SH-SY5Y (cell line): Measurements from ENCODE around the gene BRMS1L.

ENCODE experiments used
- GATA2 ChIP-seq: IDR thresholded peaks from 2 replicates; pipeline ENCODE4 v1.6.1; 2011; ENCODE audit warnings: mild to moderate bottlenecking, low read depth, low read length
- GATA3 ChIP-seq: IDR thresholded peaks from 2 replicates; pipeline ENCODE4 v1.6.1; 2011; ENCODE audit warnings: low read depth, mild to moderate bottlenecking, low read length, moderate library complexity

Gene BRMS1L

DNA sequence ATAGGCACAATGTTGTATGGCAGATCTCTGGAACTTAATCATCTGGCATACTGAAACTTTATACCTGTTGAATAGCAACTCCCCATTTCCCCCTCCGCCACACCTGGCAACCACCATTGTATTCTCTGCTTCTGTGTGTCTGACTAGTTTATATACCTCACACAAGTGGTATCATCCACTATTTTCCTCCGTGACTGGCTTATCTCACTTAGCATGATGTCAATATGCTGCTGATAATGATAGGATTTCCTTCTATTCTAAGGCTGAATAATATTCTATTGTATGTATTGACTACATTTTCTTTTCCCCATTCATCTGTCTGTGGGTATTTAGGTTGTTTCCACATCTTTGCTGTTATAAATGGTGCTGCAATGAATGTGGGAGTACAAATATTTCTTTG lies 21.5 kb downstream of the BRMS1L start:
- TF ChIP-seq GATA2 (no peak), GATA3 (no peak)

DNA sequence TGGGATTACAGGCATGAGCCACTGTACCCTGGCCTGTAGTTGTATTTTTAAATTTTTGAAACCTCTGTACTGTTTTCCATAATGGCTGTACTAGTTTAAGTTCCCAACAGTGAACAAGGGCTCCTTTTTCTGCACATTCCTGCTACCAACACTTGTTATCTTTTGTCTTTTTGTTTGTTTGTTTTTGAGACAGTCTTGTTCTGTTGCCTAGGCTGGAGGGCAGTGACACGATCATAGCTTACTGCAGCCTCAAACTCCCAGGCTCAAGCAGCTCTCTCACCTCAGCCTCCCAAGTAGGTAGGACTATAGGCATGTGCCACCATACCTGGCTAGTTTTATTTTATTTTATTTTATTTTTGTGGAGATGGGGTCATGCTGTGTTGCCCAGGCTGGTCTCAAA lies 23.0 kb downstream of the BRMS1L start:
- TF ChIP-seq GATA3 (no peak), GATA2 (no peak)

DNA sequence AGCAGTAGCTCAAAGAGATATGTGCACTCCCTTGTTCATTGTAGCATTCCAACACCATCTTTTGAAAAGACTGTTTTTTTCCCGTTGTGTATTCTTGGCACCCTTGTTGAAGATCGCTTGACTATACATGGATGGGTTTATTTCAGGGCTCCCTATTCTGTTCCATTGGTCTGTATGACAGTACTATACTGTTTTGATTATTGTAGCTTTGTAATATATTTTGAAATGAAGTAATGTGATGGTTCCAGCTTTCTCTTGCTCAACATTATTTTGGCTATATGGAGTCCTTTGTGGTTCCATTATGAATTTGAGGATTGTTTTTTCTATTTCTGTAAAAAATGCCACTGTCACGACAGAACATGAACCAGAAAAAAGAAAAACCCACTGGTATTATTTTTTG lies 25.7 kb downstream of the BRMS1L start:
- TF ChIP-seq GATA3 (no peak), GATA2 (no peak)

DNA sequence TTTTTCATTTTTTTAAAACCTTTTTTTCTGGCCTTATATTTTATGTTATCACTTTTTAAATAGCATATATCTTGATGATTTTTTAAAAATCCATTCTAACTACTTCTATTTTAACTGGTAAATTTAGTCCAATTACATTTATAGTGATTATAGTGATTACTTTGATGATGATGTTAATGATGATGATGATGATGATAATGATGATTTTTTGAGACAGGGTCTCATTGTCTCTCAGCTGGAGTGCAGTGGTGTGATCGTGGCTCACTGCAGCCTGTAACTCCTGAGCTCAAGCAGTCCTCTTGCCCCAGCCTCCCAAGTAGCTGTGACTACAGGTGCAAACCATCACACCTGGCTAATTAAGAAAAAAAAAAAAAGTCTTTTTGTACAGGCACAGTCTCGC lies 27.1 kb downstream of the BRMS1L start:
- TF ChIP-seq GATA3 (no peak), GATA2 (no peak)

DNA sequence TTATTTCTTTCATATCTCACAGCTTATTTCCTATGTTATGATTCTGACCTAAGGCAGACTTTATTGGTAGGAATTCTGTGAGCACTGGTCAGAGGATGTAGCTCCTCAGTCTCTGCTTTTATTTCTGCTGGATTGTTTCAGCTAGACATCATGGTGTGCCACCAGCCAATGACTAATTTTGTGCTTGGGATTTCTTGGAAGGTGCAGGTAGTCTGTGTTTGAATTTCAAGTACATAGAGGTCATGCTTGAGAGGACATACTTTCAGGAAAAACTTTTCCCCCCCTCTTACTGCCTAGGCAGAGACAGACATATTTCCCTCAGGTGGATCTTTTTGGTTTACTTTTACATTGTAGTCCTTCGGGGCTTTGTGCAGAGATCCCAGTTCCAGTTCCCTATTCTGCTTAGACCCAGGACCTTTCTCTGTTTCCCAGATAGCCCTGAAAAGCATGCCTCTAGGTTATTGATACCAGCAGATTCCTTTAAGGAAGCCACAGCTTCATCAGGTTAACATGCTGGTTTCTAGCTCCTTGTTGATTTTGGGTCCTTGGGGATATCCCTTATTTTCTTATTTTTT lies 28.6 kb downstream of the BRMS1L start:
- TF ChIP-seq GATA2 (no peak), GATA3 (no peak)

DNA sequence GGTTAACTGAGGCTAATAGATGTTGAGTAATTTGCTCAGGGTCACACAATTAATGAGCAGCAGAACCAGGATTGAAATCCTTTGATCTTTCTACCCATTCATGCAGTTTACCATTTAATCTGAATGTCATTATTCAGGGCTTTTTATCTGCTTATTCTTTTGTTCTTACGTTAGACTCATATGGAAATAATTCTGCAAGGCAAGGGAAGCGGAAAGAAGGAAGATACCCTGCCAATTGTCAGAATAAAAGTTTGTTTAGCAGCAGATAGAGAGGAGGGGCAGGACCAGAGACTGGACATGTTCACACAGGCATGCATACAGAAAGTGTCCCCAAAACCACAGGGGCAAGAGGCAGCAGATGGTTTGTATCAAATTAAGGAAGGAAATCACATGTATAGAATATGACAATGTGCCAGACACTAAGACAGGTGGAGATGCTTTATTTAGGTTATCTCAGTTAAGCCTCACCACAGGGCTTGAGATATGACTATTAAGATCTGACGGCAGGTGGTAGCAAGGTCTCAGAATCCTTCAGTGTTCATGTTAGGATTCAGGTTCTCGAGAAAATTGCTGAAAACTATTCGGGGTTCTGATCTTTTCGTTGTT lies 29.8 kb downstream of the BRMS1L start:
- TF ChIP-seq GATA3 (no peak), GATA2 (no peak)

DNA sequence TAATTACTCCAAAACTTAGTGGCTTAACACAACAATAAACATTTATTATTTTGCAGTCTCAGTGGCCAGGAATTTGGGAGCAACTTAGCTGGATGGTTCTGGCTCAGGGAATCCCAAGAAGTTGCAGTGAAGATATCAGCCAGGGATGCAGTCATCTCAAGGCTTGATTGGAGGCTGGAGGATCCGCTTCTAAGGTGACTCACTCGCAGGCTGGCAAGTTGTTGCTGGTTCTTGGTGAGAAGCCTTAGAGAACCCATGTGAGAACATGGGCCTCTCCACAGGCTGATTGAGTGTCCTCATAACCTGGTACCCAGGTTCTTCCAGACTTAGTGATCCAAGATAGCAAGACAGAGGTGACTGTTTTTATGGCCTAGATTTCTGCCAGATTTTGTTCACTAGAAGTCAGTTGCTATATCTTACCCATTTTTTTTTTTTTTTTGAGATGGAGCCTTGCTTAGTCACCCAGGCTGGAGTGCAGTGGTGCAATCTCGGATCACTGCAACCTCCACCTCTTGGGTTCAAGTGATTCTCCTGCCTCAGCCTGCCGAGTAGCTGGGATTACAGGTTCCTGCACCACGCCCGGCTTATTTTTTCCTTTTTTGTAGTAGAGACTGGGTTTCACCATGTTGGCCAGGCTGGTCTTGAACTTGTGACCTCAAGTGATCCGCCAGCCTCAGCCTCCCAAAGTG lies 32.5 kb downstream of the BRMS1L start:
- TF ChIP-seq GATA2 (no peak), GATA3 (no peak)

DNA sequence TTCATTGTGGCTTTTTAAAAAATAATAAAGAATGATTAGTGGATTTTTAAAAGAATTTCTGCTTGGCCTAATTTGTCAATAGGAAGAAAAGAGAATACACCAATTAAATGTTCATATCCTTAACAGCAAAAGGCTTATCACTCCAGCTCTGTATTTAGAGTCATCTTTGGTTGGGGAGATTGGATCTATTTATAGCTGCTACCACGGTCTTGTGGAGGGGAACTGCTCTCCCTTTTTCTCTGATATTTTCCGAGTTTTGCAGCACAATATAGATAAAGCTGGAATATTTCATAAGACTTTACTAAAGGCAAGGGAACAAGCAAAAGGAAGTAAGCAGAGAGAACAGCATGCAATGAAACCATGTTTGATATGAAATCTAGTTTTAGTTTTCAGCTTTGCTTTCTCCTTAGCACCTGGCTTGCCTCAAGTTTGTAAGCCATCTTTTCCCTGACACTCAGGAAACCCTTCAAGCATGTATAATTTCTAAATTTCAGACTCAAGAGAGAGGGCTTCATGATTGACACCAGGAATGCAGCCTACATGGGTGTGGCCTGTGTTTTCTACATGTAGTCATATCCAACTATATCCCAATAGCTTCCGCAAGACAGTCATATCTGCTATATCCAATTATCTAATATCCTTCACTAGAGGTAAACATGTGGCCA lies 35.2 kb downstream of the BRMS1L start:
- TF ChIP-seq GATA3 = no peak
- TF ChIP-seq GATA2 = no peak

DNA sequence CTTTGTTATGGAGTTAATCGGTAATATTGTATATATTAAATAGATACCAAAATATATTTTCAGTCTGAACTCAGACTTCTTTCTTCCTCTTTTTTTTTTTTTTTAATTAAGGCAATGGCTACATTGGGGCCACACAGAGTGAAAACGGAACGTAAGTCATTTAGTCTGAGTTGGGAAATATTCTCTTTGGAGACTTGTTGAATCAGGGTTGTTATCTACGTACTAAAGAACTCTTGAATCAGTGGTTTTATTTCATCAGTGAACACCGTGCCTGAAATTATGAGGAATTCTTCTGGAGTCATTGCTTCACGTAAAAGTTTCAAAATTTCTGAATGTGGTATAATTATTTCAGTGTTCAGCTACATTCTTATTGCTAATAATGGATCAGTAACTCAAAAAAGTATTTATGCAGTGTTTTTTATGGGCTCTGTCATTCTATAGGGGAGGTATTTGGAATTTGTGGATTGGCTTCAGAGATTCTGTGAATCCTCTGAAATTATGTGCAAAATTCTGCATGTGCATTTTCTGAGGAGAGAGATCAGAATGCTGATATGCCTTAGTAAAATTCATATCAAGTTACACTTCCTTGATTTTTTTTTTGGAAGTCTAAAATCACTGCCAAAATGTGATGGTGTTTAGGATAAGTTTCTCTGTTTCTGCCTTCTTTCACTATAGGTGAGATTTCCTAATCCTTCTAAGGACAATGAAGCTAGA lies 39.6 kb downstream of the BRMS1L start:
- TF ChIP-seq GATA2 = no peak
- no peak for TF ChIP-seq GATA3

DNA sequence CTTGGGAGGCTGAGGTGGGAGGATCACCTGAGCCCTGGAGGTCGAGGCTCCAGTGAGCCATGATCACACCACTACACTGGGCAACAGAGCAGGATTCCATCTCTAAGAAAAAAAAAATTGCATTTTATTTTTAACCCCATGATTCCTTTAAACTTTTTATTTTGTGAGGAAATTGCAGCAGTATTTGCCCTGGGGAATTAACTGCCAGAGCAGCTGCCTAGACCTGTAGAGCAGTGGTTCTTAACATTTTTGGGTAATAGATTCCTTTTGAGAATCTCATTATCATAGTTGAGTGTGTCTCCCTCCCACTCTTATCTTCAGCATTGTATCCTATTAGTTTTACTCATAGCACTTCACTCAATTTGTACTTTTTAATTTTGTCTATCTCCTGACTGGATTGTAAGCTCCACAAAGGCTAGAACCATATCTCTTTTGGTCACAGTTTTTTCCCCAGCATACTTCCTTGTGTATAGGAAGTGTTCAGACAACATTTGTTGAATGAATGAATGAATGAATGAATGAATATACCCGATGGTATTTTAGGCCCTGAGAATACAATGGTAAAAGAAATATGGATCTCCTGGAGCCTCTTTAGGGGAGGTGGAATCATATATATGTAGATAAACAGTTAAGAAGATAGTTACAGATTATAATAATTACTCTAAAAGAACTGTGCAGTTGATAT lies 40.6 kb downstream of the BRMS1L start:
- TF ChIP-seq GATA3 (no peak), GATA2 (no peak)

DNA sequence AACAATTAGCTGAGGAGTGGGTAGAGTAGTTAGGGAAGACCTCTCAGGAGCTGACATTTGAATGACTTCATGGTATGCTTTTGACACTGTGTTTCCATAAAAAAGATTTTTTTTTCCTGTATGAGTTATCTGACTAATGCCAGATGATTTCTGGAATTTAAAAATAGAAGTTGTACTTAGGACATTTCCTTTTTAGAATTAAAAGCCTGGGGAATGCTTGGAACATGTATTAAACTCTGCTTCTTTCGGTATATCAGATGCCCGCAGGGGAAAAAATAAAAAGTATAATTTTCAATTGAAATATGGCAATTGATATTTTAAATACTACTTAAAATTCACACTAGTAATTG lies 41.1 kb downstream of the BRMS1L start:
- TF ChIP-seq GATA3 (no peak), GATA2 (no peak)

DNA sequence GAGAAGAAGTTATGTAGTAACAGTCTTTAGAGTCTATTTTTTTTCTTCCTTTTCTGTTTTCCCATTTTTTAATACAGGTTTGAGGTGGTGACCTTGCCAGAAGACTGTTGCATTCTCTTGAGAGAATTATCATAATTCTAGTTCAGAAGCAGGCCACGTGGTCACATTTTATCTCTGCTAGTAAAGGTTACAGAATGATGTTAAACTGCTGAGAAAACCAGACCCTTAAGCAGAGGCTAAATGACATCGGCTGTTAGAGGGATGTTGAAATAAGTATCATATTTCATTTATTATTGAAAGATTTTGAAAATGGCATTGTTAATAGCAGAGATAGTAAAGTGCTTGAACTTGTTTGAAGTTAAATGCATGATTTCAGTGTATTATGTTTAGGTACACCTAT lies 49.2 kb downstream of the BRMS1L start:
- TF ChIP-seq GATA3 = no peak

DNA sequence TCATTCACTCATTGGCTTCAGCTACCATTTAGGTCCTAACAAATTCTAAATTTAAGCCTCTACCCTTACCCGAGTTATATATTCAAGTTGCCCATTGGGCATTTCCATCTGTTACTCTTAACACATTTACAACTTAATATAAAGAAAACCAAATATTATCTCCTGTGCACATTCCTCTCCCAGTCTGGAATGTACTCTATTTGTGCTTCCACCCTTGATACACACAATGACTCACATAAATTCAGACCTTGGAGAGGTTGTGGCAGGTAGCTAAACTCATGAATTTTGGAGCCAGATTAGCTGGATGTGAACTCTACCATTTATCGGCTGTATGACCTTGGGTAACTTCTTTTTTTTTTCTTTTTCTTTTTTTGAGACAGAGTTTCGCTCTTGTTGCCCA lies 51.1 kb downstream of the BRMS1L start:
- TF ChIP-seq GATA3 (no peak), GATA2 (no peak)
